Pancreas (tissue), 10 donors: ENCODE results near the gene PLXNC1. TPM values are rescaled to one million over a fixed set of nuclear protein-coding genes. Genes with fewer than 3 reads are reported as not detected.

ENCODE experiments used
- ATAC-seq, 4 donors: fragments of 200-7000 bp; cut with Tn5 transposase; one replicate each; pipeline versions ENCODE4 v1.8.0 to v1.9.1; 2020; ENCODE audit warnings: mild to moderate bottlenecking in 4 of 4, moderate library complexity in 4 of 4
- DNase-seq, 6 donors: peaks; one replicate each; pipeline ENCODE4 v3.0.0-alpha.2; 2020
- FAIRE-seq: peaks from 2 replicates; lab custom pipeline; 2012; peaks lifted over from hg19 to GRCh38; lab: Jason Lieb, UNC
- H3K27ac ChIP-seq, 4 donors: fragments of 200-600 bp; sonication (generic); 1 replicate in 3 of 4; 2 replicates in 1 of 4; pipeline versions ENCODE4 v1.5.0 to v1.8.0; 2020
- H3K27me3 ChIP-seq, 4 donors: fragments of 200-600 bp; one replicate each; pipeline ENCODE4 v1.8.0; 2021
- H3K36me3 ChIP-seq, 3 donors: fragments of 200-600 bp; sonication (generic) in 1 of 3; one replicate each; pipeline versions ENCODE4 v1.5.0 to v1.8.0; 2020 to 2021
- H3K4me1 ChIP-seq, 3 donors: fragments of 200-600 bp; one replicate each; pipeline ENCODE4 v1.8.0; 2021
- H3K4me3 ChIP-seq, 4 donors: fragments of 200-600 bp; sonication (generic) in 2 of 4; one replicate each; pipeline versions ENCODE4 v1.5.0 to v1.8.0; 2020 to 2021
- H3K9me3 ChIP-seq, 4 donors: fragments of 200-600 bp; one replicate each; pipeline ENCODE4 v1.8.0; 2021
- WGBS, 2 donors: extraction: QIAGEN DNeasy Blood & Tissue Kit; methylation state at CpG; one replicate each; pipeline ENCODE4 v1.1.7; 2013; 5-methylcytosine and 5-hydroxymethylcytosine counted together
- intact Hi-C, 3 donors: fragments of 100-400 bp; cut with DNase I; formaldehyde crosslinking; loops; one replicate each; pipeline versions ENCODE4 v1.11.1 to v1.14.2; 2022
- polyA plus RNA-seq, 2 donors: library from polyadenylated mRNA; stranded (reverse); fragments of 200-250 nt; gene quantifications; one replicate each; pipeline ENCODE4 v1.2.3, GENCODE V29; 2013
- total RNA-seq, 6 donors: library from RNA; stranded (reverse); fragmentation: NEBNext Ultra II Directional in 4 of 6; extraction: Animal tissue kit (Norgen Biotek cat#: 25700) in 4 of 6; gene quantifications; one replicate each; pipeline versions ENCODE4 v1.2.1 to v1.2.4, GENCODE V29; 2021 to 2023
- TF ChIP-seq, protein P1 (sequence below), 4 donors: fragments of 200-600 bp; sonication (generic) in 3 of 4; IDR thresholded peaks; one replicate each; pipeline versions ENCODE4 v1.5.0 to v1.8.0; 2021; ENCODE audit warnings: antibody characterized with exemption in 4 of 4
- donor health status: healthy with polysubstance abuse.
- donor health status: DM: no; HTN: no; CAD: no; lungs with moderate emphysema.
- donor health status: DM: no; HTN: no; CAD: no.
- donor health status: control.
- donor health status: control.
- donor health status: Bipolar disorder and iron deficiency.
- donor health status: DM: yes; HTN: yes; CAD: no.
- donor health status: DM: no; HTN: no; CAD: no.
- donor health status: DM: no; HTN: no; CAD: no.
- donor health status: DM: yes; HTN: yes; CAD: no.

Gene PLXNC1
- total and polyA plus RNA-seq, 8 donors = 0.53 to 13.7 (median 2.0) TPM

DNA sequence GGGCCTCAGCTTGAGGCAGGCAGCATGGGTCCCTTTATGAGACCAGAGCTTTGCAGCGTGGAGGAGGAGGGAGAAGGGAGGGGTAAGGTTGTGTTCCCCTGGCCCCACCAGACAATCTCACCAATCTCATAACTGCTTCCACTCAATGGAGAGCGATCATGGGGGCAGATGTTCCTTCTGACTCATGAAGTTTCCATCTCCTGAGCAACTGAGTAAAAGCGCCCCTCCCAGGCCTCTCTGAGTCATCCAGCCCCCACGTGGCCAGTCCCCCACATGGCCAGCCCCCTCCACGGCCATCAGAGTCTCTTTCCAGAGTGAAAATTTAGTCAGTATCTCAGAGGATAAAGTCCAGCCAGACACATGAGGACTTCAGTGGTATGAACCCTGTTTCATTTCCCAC, 39.2 kb upstream of the PLXNC1 start:
- intact Hi-C loops = loop anchor here in 2 of 3 donors (10.0 kb wide), 2 partner anchors 544 to 604 kb away; no protein-coding TSS in a partner anchor
- DNase-seq (no peak), ATAC-seq (no peak), FAIRE-seq (no peak)
- 27 to 37% methylated on average over 5 of the region's 5 CpGs for WGBS, 2 donors
- H3K27ac ChIP-seq = no peak overlapping the region
- no peaks in the 10 kb centered on the region for H3K4me1 ChIP-seq
- H3K4me3 ChIP-seq = no peak overlapping the region
- H3K27me3 ChIP-seq = peaks cover 0 to 9% (median 0%) of the 10 kb centered on the region in 4 donors
- no peaks in the 10 kb centered on the region for H3K9me3 ChIP-seq
- TF ChIP-seq, protein P1, sequence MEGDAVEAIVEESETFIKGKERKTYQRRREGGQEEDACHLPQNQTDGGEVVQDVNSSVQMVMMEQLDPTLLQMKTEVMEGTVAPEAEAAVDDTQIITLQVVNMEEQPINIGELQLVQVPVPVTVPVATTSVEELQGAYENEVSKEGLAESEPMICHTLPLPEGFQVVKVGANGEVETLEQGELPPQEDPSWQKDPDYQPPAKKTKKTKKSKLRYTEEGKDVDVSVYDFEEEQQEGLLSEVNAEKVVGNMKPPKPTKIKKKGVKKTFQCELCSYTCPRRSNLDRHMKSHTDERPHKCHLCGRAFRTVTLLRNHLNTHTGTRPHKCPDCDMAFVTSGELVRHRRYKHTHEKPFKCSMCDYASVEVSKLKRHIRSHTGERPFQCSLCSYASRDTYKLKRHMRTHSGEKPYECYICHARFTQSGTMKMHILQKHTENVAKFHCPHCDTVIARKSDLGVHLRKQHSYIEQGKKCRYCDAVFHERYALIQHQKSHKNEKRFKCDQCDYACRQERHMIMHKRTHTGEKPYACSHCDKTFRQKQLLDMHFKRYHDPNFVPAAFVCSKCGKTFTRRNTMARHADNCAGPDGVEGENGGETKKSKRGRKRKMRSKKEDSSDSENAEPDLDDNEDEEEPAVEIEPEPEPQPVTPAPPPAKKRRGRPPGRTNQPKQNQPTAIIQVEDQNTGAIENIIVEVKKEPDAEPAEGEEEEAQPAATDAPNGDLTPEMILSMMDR (IDR thresholded peaks at IDR 0.05) = no peak
- no peaks in the 10 kb centered on the region for H3K36me3 ChIP-seq

GRCh38 chr12:94110258-94110657, 38.1 kb upstream of the PLXNC1 start:
- no peak for DNase-seq
- no peak overlapping the region for H3K4me3 ChIP-seq
- FAIRE-seq = no peak
- H3K9me3 ChIP-seq = no peaks in the 10 kb centered on the region
- ATAC-seq = no peak
- H3K4me1 ChIP-seq = no peaks in the 10 kb centered on the region
- H3K27me3 ChIP-seq = peaks cover 0 to 9% (median 0%) of the 10 kb centered on the region in 4 donors
- no peak overlapping the region for H3K27ac ChIP-seq
- TF ChIP-seq, protein P1 (IDR thresholded peaks at IDR 0.05) = no peak
- H3K36me3 ChIP-seq = no peaks in the 10 kb centered on the region
- WGBS, 2 donors = 75 to 79% methylated on average over 9 of the region's 9 CpGs
- intact Hi-C loops = no loop called here

DNA sequence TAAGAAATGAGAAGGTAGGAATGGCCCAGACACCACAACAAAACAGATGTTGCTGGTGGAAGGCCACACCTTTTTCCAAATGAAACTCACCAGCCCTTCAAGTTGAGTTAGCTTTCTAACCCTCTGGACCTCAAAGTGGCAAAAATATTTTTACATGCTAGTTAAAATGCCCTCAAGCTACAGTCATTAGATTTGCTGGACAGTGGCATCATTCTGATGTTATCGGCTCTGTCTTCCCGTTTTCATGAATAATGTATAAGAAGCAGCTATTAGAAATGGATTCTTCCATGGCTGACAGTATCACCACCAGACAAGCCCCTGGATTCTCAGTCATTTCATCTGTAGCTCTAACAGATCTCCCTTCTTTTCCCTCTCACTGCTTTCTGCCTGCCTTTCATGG, 37.1 kb upstream of the PLXNC1 start:
- no peaks in the 10 kb centered on the region for H3K4me1 ChIP-seq
- DNase-seq = no peak

GRCh38 chr12:94112121-94112520, 36.3 kb upstream of the PLXNC1 start:
- Histone ChIP-seq H3K4me3 (no peak overlapping the region), H3K36me3 (no peaks in the 10 kb centered on the region), H3K4me1 (no peaks in the 10 kb centered on the region), H3K9me3 (no peaks in the 10 kb centered on the region), H3K27me3 (peaks cover 0 to 6% (median 0%) of the 10 kb centered on the region in 4 donors), H3K27ac (no peak overlapping the region)
- 71 to 83% methylated on average over 2 of the region's 2 CpGs for WGBS, 2 donors
- no peak for DNase-seq
- TF ChIP-seq, protein P1 (IDR thresholded peaks at IDR 0.05) = no peak
- FAIRE-seq = no peak
- peak in 2 of 4 donors; percentile 23 to 71 for ATAC-seq
- intact Hi-C loops = no loop called here

More for the DNA sequence above, 37.1 kb upstream of the PLXNC1 start:
- intact Hi-C loops = no loop called here
- Histone ChIP-seq H3K9me3 (no peaks in the 10 kb centered on the region), H3K27me3 (peaks cover 0 to 9% (median 0%) of the 10 kb centered on the region in 4 donors), H3K4me3 (no peak overlapping the region), H3K27ac (no peak overlapping the region), H3K36me3 (no peaks in the 10 kb centered on the region)
- ATAC-seq (no peak), FAIRE-seq (no peak)
- TF ChIP-seq, protein P1 (IDR thresholded peaks at IDR 0.05) = no peak
- WGBS, 2 donors = 80 to 89% methylated on average over 2 of the region's 2 CpGs

- TF ChIP-seq, protein P1 (IDR thresholded peaks at IDR 0.05) = no peak
- 86 to 88% methylated on average over 4 of the region's 4 CpGs for WGBS, 2 donors
- no peak overlapping the region for H3K27ac ChIP-seq
- ATAC-seq = no peak
- no peak for DNase-seq
- H3K27me3 ChIP-seq = no peaks in the 10 kb centered on the region
- H3K4me3 ChIP-seq = no peak overlapping the region
- no peaks in the 10 kb centered on the region for H3K36me3 ChIP-seq
- H3K9me3 ChIP-seq = no peaks in the 10 kb centered on the region
- intact Hi-C loops = no loop called here
- no peak for FAIRE-seq
- no peaks in the 10 kb centered on the region for H3K4me1 ChIP-seq
Observed at GRCh38 chr12:94114166-94114565, 34.2 kb upstream of the PLXNC1 start.
